GM11168 (cell line): ENCODE results near the gene ZBTB45.
"Not testable (repeated sequence)": the region's sequence is repeated elsewhere in the genome, so short reads cannot be mapped to it uniquely, and the experiment has no call there.

Source experiments
- in situ Hi-C: fragments of 300-500 bp; cut with MboI; formaldehyde crosslinking; loops from one replicate; pipeline ENCODE4 v1.12.0; 2022; ENCODE audit warnings: low sequenced_read_pairs; ENCODE audit not compliant: unreplicated experiment

The ZBTB45 gene

GRCh38 chr19:58542641-58543372 lies 23.2 kb upstream of the ZBTB45 start:
- in situ Hi-C loops: not testable (repeated sequence)

GRCh38 chr19:58539169-58539559 lies 19.6 kb upstream of the ZBTB45 start:
- in situ Hi-C loops: not testable (repeated sequence)

GRCh38 chr19:58538257-58539168 lies 18.9 kb upstream of the ZBTB45 start:
- in situ Hi-C loops: no loop called here

- in situ Hi-C loops: no loop called here
These were observed 17.5 kb upstream of the ZBTB45 start for GRCh38 chr19:58536852-58537798.

GRCh38 chr19:58535857-58536256 lies 16.2 kb upstream of the ZBTB45 start:
- in situ Hi-C loops: no loop called here

- in situ Hi-C loops: no loop called here
These were observed 11.6 kb upstream of the ZBTB45 start for GRCh38 chr19:58531034-58531840.

- in situ Hi-C loops: no loop called here
These were observed 9.8 kb upstream of the ZBTB45 start for GRCh38 chr19:58529405-58529804.

- in situ Hi-C loops: no loop called here
These were observed 3.1 kb upstream of the ZBTB45 start for GRCh38 chr19:58522709-58523108.

GRCh38 chr19:58521651-58522050 lies 2.0 kb upstream of the ZBTB45 start:
- in situ Hi-C loops: no loop called here

- in situ Hi-C loops: no loop called here
These were observed 618 bp upstream of the ZBTB45 start for GRCh38 chr19:58520257-58520599.

- in situ Hi-C loops: no loop called here
These were observed 589 bp downstream of the ZBTB45 start for GRCh38 chr19:58519087-58519354.

GRCh38 chr19:58518256-58519086 lies 1.1 kb downstream of the ZBTB45 start:
- in situ Hi-C loops: no loop called here

GRCh38 chr19:58516964-58517833 lies 2.4 kb downstream of the ZBTB45 start:
- in situ Hi-C loops: no loop called here

GRCh38 chr19:58516246-58516836 lies 3.3 kb downstream of the ZBTB45 start:
- in situ Hi-C loops: no loop called here

- in situ Hi-C loops: no loop called here
These were observed 4.4 kb downstream of the ZBTB45 start for GRCh38 chr19:58515259-58515658.

GRCh38 chr19:58514564-58515022 lies 5.0 kb downstream of the ZBTB45 start:
- in situ Hi-C loops: no loop called here

GRCh38 chr19:58513694-58514563 lies 5.7 kb downstream of the ZBTB45 start:
- in situ Hi-C loops: no loop called here
